GM21367 (cell line): ENCODE measurements around the gene KDM6B.
"Not testable (repeated sequence)": the region's sequence is repeated elsewhere in the genome, so short reads cannot be mapped to it uniquely, and the experiment has no call there.

Experiments
- ATAC-seq: cut with Tn5 transposase; IDR thresholded peaks from one replicate; pipeline ENCODE4 v1.9.1; 2021; ENCODE audit not compliant: unreplicated experiment

KDM6B gene

GRCh38 chr17:7850701-7851437 is 16.9 kb downstream of the KDM6B start:
- ATAC-seq, result no peak

GRCh38 chr17:7851438-7852261 is 17.6 kb downstream of the KDM6B start:
- peak; percentile 46 for ATAC-seq

GRCh38 chr17:7852262-7852670 is 18.2 kb downstream of the KDM6B start:
- ATAC-seq, result no peak

- ATAC-seq, result no peak
These were observed 19.1 kb downstream of the KDM6B start for GRCh38 chr17:7852919-7853690.

GRCh38 chr17:7853691-7854038 is 19.6 kb downstream of the KDM6B start:
- ATAC-seq, result no peak

GRCh38 chr17:7854078-7854777 is 20.2 kb downstream of the KDM6B start:
- no peak for ATAC-seq

GRCh38 chr17:7854851-7855659 is 21.0 kb downstream of the KDM6B start, which contains the start of gene TMEM88:
Gene TMEM88 (plus strand): TSS chr17:7855066. CDS start chr17:7855075, 9 bp downstream.
- ATAC-seq, result no peak

GRCh38 chr17:7855660-7856010 is 21.6 kb downstream of the KDM6B start:
- ATAC-seq, result no peak

GRCh38 chr17:7856011-7856810 is 22.2 kb downstream of the KDM6B start:
- no peak for ATAC-seq

GRCh38 chr17:7856811-7857712 is 23.0 kb downstream of the KDM6B start, which contains the start of gene NAA38:
Gene NAA38 (minus strand): TSS chr17:7857559. CDS start chr17:7857463, 96 bp downstream.
- peak; percentile 56 for ATAC-seq

- peak; percentile 34 for ATAC-seq
These were observed 23.9 kb downstream of the KDM6B start, which contains the start of gene CYB5D1 for GRCh38 chr17:7857713-7858521. Gene CYB5D1 (plus strand): TSS chr17:7858003. CDS start chr17:7858135, 132 bp downstream.

- ATAC-seq, result no peak
These were observed 24.4 kb downstream of the KDM6B start for GRCh38 chr17:7858522-7858810.

- ATAC-seq, result no peak
These were observed 25.0 kb downstream of the KDM6B start for GRCh38 chr17:7859028-7859427.

GRCh38 chr17:7862692-7863437 is 28.8 kb downstream of the KDM6B start:
- no peak for ATAC-seq

- ATAC-seq, result not testable (repeated sequence)
These were observed 30.4 kb downstream of the KDM6B start for GRCh38 chr17:7864384-7864783.

- no peak for ATAC-seq
These were observed 31.1 kb downstream of the KDM6B start for GRCh38 chr17:7864995-7865650.
